ENCODE data around the gene CHST8. TPM values are rescaled to one million over a fixed set of nuclear protein-coding genes. Genes with fewer than 3 reads are reported as not detected.
A peak's percentile ranks its signal among the peaks of the same experiment; 100 is the strongest.

The CHST8 gene
- total and polyA plus RNA-seq, 11 donors = 0.10 to 0.88 (median 0.22) TPM; not detected in 3

DNA sequence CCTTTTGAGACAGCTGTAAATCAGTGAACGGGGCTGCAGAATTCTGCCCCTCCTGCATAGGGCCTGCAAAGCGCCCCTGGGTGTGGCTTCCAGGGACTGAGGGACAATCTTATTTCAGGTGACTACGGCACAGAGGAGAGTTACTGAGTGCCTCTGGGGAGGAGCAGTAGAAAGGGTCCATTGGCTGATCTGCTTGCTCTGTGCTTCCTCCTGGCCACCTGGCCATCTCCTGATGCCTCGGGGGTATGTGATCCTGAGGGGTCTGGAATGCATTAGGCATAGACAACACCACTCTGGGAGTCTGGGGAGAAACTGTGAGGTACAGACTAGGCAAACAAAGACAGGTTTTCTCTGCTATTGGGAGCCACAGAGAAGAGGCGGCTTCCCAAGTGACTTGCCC is 177.7 kb downstream of the CHST8 start:
- H3K27me3 ChIP-seq = peaks cover 0 to 10% (median 0%) of the 10 kb centered on the region in 9 donors
- TF ChIP-seq, protein P1, sequence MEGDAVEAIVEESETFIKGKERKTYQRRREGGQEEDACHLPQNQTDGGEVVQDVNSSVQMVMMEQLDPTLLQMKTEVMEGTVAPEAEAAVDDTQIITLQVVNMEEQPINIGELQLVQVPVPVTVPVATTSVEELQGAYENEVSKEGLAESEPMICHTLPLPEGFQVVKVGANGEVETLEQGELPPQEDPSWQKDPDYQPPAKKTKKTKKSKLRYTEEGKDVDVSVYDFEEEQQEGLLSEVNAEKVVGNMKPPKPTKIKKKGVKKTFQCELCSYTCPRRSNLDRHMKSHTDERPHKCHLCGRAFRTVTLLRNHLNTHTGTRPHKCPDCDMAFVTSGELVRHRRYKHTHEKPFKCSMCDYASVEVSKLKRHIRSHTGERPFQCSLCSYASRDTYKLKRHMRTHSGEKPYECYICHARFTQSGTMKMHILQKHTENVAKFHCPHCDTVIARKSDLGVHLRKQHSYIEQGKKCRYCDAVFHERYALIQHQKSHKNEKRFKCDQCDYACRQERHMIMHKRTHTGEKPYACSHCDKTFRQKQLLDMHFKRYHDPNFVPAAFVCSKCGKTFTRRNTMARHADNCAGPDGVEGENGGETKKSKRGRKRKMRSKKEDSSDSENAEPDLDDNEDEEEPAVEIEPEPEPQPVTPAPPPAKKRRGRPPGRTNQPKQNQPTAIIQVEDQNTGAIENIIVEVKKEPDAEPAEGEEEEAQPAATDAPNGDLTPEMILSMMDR (IDR thresholded peaks at IDR 0.05) = no peak
- TF ChIP-seq POLR2A (IDR thresholded peaks at IDR 0.05) = no peak
- DNase-seq (no peak), ATAC-seq (no peak)
- H3K4me3 ChIP-seq = peak overlapping the region in 7 of 12 donors; percentile 70 to 97 (median 88)
- H3K36me3 ChIP-seq = peaks cover 0 to 42% (median 23%) of the 10 kb centered on the region in 9 donors
- intact Hi-C loops (cut with DNase I) = loop anchor here in 7 of 10 donors (2.0 to 10.0 kb wide), 7 partner anchors 19 to 198 kb away; no protein-coding TSS in a partner anchor
- peak overlapping the region in 5 of 12 donors; percentile 96 to 100 (median 99) for H3K27ac ChIP-seq
- H3K4me1 ChIP-seq = peaks cover 0 to 48% (median 15%) of the 10 kb centered on the region in 12 donors
- H3K9me3 ChIP-seq = no peaks in the 10 kb centered on the region
- WGBS, 4 donors = 84 to 88% (median 86%) methylated on average over 5 of the region's 5 CpGs

DNA sequence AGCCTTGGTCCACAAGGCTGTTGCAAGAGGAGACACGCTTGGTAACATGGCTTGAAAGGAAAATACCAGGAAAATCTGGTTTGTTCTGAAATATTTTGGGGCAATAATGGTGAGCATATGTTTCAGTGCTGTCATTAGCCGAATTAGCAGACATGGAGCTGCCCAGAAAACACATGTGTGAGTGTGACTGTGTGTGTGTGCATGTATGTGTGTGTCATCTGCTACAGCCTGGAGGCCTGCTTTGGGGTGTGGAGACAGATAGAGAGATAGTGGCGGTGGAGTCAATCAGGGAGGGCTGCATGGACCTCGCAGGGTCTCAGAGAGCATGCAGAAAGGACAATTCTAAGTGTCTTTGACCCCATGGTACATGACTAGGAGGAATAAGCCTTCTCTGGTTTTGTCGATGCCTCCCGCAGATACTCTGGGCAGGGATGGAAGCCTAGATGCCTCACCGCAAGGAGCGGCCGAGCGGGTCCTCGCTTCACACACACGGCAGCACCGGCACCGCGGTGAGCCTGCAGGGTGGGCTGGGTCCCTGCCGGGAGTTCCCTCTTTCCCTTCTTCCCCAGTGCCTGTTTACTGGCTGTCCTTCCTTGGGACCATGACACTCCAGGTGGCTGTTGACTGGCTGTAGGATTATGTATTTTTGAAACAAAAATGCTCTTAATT is 178.4 kb downstream of the CHST8 start:
- TF ChIP-seq, protein P1 (IDR thresholded peaks at IDR 0.05) = no peak
- TF ChIP-seq POLR2A (IDR thresholded peaks at IDR 0.05) = no peak
- DNase-seq (peak in 1 of 5 donors; percentile 2), ATAC-seq (no peak)
- H3K4me1 ChIP-seq = peaks cover 0 to 50% (median 13%) of the 10 kb centered on the region in 12 donors
- 93 to 94% (median 93%) methylated on average over 16 of the region's 16 CpGs for whole genome bisulfite sequencing, 4 donors
- peaks cover 0 to 48% (median 30%) of the 10 kb centered on the region in 9 donors for H3K36me3 ChIP-seq
- intact Hi-C loops (cut with DNase I) = no loop called here
- peak overlapping the region in 1 of 12 donors; percentile 88 for H3K4me3 ChIP-seq
- peaks cover 0 to 7% (median 0%) of the 10 kb centered on the region in 9 donors for H3K27me3 ChIP-seq
- no peaks in the 10 kb centered on the region for H3K9me3 ChIP-seq
- peak overlapping the region in 2 of 12 donors; percentile 96 to 99 for H3K27ac ChIP-seq

DNA sequence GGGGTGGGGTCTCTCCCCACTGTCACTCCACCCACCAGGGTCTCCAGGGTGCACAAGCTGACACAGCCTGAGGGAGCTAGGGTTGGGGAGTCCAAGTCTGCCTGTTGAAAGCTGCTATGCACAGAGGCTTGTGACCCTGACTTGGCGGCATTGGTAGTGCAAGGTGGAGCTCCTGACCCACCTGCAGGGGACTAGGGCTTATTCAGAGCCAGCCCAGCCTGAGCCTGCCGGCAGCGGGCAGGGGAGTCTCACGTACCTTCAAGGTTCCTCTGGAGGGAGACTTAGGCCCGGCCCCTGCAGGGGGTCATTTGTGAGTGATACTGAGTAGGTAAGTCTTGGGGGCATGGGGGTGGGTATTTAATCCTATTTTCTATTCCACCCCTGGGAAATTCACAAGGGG is 179.7 kb downstream of the CHST8 start:
- ATAC-seq = no peak
- Histone ChIP-seq H3K4me1 (peaks cover 0 to 56% (median 17%) of the 10 kb centered on the region in 12 donors), H3K36me3 (peaks cover 0 to 53% (median 32%) of the 10 kb centered on the region in 9 donors), H3K27ac (no peak overlapping the region), H3K4me3 (no peak overlapping the region), H3K27me3 (peaks cover 0 to 7% (median 0%) of the 10 kb centered on the region in 9 donors), H3K9me3 (no peaks in the 10 kb centered on the region)
- no peak for DNase-seq
- intact Hi-C loops (cut with DNase I) = no loop called here
- WGBS, 4 donors = 89 to 96% (median 95%) methylated on average over 4 to 5 of the region's 5 CpGs
- TF ChIP-seq, protein P1 (IDR thresholded peaks at IDR 0.05) = no peak
- no peak for TF ChIP-seq POLR2A (IDR thresholded peaks at IDR 0.05)

DNA sequence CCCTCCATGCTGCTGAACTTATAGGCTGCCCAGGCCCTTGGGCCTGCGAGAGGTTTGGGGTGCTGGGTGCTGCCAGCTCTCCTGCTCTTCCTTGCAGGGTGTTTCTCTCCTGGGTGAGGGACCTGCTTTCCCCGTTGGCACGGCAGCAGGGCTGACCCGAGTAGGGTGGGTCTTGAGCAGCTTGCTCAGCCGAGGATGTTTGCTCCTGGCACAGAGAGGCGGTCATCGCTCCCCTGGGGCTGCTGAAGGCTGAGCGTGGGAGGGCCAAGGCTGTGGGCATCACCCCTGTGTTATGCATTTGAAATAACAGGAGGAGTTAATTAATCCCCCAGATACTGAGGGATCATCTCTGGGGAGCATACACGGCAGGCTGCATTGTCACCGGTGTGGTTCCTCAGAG is 180.2 kb downstream of the CHST8 start:
- DNase-seq (peak in 1 of 5 donors; percentile 19), ATAC-seq (no peak)
- Histone ChIP-seq H3K27me3 (peaks cover 0 to 3% (median 0%) of the 10 kb centered on the region in 9 donors), H3K36me3 (peaks cover 0 to 57% (median 36%) of the 10 kb centered on the region in 9 donors), H3K4me1 (peaks cover 0 to 57% (median 17%) of the 10 kb centered on the region in 12 donors), H3K9me3 (no peaks in the 10 kb centered on the region), H3K27ac (peak overlapping the region in 1 of 12 donors; percentile 82), H3K4me3 (no peak overlapping the region)
- WGBS, 4 donors = 76 to 82% (median 79%) methylated on average over 6 to 10 of the region's 10 CpGs
- intact Hi-C loops (cut with DNase I) = no loop called here
- TF ChIP-seq, protein P1 (IDR thresholded peaks at IDR 0.05) = no peak
- TF ChIP-seq POLR2A (IDR thresholded peaks at IDR 0.05) = no peak
